Erythroblast (primary cell): Measurements from ENCODE around the gene CARS2.

Experiments
- GATA1 ChIP-seq: IDR thresholded peaks from 2 replicates; pipeline ENCODE4 v1.6.1; 2011; ENCODE audit warnings: low read depth, mild to moderate bottlenecking, control low read depth, low read length, moderate library complexity
- POLR2A ChIP-seq: IDR thresholded peaks from 2 replicates; pipeline ENCODE4 v1.6.1; 2011; ENCODE audit warnings: mild to moderate bottlenecking, low read length

DNA sequence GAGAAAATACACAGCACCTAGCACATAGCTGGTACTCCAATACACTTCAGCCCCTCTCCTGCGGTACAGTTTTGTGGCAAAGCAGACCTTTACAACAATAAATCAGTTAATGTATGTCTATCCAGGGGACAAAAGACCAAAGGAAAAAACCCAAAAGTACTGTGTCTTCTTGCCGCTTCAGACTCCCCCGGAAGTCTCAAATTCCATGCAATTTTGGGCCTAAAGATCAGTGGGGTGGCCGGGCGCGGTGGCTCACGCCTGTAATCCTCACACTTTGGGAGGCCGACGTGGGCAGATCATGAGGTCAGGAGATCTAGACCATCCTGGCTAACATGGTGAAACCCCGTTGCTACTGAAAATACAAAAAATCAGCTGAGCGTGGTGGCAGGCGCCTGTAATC lies 16.2 kb downstream of the CARS2 start:
- TF ChIP-seq POLR2A = no peak
- no peak for TF ChIP-seq GATA1
